Measurements from ENCODE around the gene EXOC4. TPM values are rescaled to one million over a fixed set of nuclear protein-coding genes. Genes with fewer than 3 reads are reported as not detected.

EXOC4 gene
- total and polyA plus RNA-seq, 2 of the 13 experiments (the other 11 are each of a cell fraction or from before 2014, with no cell fraction given): 22.5 to 39.0 TPM

DNA sequence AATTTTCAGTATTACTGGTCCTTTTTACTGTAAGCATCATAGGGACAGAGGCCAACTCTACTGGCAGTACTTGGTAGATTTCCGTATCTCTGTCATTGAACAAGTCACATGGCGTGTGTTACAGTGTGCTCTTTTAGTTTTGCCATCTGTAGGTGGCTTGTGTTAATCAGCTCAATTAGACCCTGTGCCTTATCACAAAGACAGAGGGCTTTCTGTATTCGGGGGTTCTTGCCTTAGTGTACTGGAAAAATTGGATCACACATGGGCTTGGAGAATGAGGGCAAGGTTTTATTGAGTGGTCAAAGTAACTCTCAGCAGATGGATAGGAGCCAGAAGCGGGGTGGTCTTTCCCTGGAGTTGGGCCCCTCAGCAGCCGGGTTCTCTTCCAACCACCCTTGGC, 853.0 kb downstream of the EXOC4 start:
- ATAC-seq (no peak), DNase-seq (ENCODE audit: low spot score) (no peak), FAIRE-seq (no peak)
- H3K27me3 ChIP-seq (ENCODE audit: control insufficient read depth in 1 of 2, insufficient read depth in 2 of 2, low read length in 2 of 2): no peaks in the 10 kb centered on the region
- CTCF ChIA-PET (ENCODE audit: low intra/inter-chr PET ratio, low total read pairs): no interaction called here
- no peak overlapping the region for H3K4me3 ChIP-seq (replicated peaks in 1 of 3; ENCODE audit: insufficient read depth in 1 of 3, low read depth in 2 of 3, low read length in 3 of 3)
- no peaks in the 10 kb centered on the region for H3K79me2 ChIP-seq (ENCODE audit: insufficient read depth, low read length)
- no peak overlapping the region for H3K4me2 ChIP-seq (ENCODE audit: low read depth, low read length)
- H3K4me1 ChIP-seq (ENCODE audit: insufficient read depth, low read length): no peaks in the 10 kb centered on the region
- no peak overlapping the region for H2AFZ ChIP-seq (ENCODE audit: low read length)
- WGBS (ENCODE audit: low lambda C conversion rate): 75% methylated on average over 3 of the region's 5 CpGs
- no peak overlapping the region for H3K27ac ChIP-seq (ENCODE audit: extremely low read length, insufficient read depth, low read length)
- POLR2A ChIA-PET: no interaction called here
- no peaks in the 10 kb centered on the region for H3K9me3 ChIP-seq (ENCODE audit: low read length)
- no peak overlapping the region for H3K9ac ChIP-seq (ENCODE audit: insufficient read depth, low read depth, low read length)
- no TSS peak for BruUV-seq (replicated peaks)
- H3K36me3 ChIP-seq (replicated peaks in 1 of 2; ENCODE audit: control insufficient read depth in 1 of 2, insufficient read depth in 2 of 2, low read length in 2 of 2): no peaks in the 10 kb centered on the region
- TF ChIP-seq ZNF24 (IDR thresholded peaks at IDR 0.05): no peak
- TF ChIP-seq ZC3H13 (CRISPR knock-in tag; IDR thresholded peaks at IDR 0.05): no peak
- no peak for TF ChIP-seq SOX13 (IDR thresholded peaks at IDR 0.05)
- TF ChIP-seq SOX13 (CRISPR knock-in tag; conservative IDR thresholded peaks at IDR 0.05 in 1 of 2, IDR thresholded peaks at IDR 0.05 in 1 of 2): no peak
- TF ChIP-seq, protein P1, sequence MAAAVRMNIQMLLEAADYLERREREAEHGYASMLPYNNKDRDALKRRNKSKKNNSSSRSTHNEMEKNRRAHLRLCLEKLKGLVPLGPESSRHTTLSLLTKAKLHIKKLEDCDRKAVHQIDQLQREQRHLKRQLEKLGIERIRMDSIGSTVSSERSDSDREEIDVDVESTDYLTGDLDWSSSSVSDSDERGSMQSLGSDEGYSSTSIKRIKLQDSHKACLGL (CRISPR knock-in tag; IDR thresholded peaks at IDR 0.05): no peak
- TF ChIP-seq SKI (IDR thresholded peaks at IDR 0.05; ENCODE audit: partially characterized antibody): no peak
- TF ChIP-seq, protein P2, sequence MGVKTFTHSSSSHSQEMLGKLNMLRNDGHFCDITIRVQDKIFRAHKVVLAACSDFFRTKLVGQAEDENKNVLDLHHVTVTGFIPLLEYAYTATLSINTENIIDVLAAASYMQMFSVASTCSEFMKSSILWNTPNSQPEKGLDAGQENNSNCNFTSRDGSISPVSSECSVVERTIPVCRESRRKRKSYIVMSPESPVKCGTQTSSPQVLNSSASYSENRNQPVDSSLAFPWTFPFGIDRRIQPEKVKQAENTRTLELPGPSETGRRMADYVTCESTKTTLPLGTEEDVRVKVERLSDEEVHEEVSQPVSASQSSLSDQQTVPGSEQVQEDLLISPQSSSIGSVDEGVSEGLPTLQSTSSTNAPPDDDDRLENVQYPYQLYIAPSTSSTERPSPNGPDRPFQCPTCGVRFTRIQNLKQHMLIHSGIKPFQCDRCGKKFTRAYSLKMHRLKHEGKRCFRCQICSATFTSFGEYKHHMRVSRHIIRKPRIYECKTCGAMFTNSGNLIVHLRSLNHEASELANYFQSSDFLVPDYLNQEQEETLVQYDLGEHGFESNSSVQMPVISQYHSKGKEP (CRISPR knock-in tag; IDR thresholded peaks at IDR 0.05): no peak
- TF ChIP-seq ZEB1 (IDR thresholded peaks at IDR 0.05; ENCODE audit: insufficient replicate concordance, low read depth): no peak
- TF ChIP-seq KLF15 (CRISPR knock-in tag; IDR thresholded peaks at IDR 0.05; ENCODE audit: borderline replicate concordance): no peak
- no peak for TF ChIP-seq ELF4 (CRISPR knock-in tag; IDR thresholded peaks at IDR 0.05; ENCODE audit: borderline replicate concordance)
- TF ChIP-seq, protein P3, sequence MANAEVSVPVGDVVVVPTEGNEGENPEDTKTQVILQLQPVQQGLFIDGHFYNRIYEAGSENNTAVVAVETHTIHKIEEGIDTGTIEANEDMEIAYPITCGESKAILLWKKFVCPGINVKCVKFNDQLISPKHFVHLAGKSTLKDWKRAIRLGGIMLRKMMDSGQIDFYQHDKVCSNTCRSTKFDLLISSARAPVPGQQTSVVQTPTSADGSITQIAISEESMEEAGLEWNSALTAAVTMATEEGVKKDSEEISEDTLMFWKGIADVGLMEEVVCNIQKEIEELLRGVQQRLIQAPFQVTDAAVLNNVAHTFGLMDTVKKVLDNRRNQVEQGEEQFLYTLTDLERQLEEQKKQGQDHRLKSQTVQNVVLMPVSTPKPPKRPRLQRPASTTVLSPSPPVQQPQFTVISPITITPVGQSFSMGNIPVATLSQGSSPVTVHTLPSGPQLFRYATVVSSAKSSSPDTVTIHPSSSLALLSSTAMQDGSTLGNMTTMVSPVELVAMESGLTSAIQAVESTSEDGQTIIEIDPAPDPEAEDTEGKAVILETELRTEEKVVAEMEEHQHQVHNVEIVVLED (CRISPR knock-in tag; IDR thresholded peaks at IDR 0.05; ENCODE audit: borderline replicate concordance): no peak
- TF ChIP-seq HIVEP1 (CRISPR knock-in tag; IDR thresholded peaks at IDR 0.05): no peak
- TF ChIP-seq CBX1 (IDR thresholded peaks at IDR 0.05; ENCODE audit: low read depth): no peak
- no peak for TF ChIP-seq ATAD3A (CRISPR knock-in tag; IDR thresholded peaks at IDR 0.05)
- no peak for TF ChIP-seq SMAD1 (CRISPR knock-in tag; IDR thresholded peaks at IDR 0.05; ENCODE audit: borderline replicate concordance, low read depth)
- TF ChIP-seq FOXK1 (CRISPR knock-in tag; IDR thresholded peaks at IDR 0.05; ENCODE audit: borderline replicate concordance, low read depth): no peak
- TF ChIP-seq CEBPB (IDR thresholded peaks at IDR 0.05; ENCODE audit: borderline replicate concordance, low read depth, low read length): no peak
- TF ChIP-seq, protein P4, sequence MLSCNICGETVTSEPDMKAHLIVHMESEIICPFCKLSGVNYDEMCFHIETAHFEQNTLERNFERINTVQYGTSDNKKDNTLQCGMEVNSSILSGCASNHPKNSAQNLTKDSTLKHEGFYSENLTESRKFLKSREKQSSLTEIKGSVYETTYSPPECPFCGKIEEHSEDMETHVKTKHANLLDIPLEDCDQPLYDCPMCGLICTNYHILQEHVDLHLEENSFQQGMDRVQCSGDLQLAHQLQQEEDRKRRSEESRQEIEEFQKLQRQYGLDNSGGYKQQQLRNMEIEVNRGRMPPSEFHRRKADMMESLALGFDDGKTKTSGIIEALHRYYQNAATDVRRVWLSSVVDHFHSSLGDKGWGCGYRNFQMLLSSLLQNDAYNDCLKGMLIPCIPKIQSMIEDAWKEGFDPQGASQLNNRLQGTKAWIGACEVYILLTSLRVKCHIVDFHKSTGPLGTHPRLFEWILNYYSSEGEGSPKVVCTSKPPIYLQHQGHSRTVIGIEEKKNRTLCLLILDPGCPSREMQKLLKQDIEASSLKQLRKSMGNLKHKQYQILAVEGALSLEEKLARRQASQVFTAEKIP (CRISPR knock-in tag; IDR thresholded peaks at IDR 0.05; ENCODE audit: borderline replicate concordance): no peak
- in situ Hi-C loops (cut with HindIII; ENCODE audit: extremely low pct_ligation_motif_present, low pct_unique_long_range_greater_than_20kb) (no loop called here), intact Hi-C loops (cut with micrococcal nuclease; ENCODE audit: unreplicated experiment) (no loop called here)
- no peaks in the 10 kb centered on the region for H4K20me1 ChIP-seq (ENCODE audit: insufficient read depth, low read length)

Measured in HepG2 (cell line).